GM12874 (cell line): Measurements from ENCODE around the gene BORCS8.

Experiments used
- TF ChIP-seq, protein P1 (sequence below): IDR thresholded peaks from 2 replicates; pipeline ENCODE4 v1.5.1; 2011; ENCODE audit warnings: low read depth, mild to moderate bottlenecking, control low read depth, low read length, moderate library complexity; ENCODE audit not compliant: insufficient read depth

BORCS8 gene

DNA sequence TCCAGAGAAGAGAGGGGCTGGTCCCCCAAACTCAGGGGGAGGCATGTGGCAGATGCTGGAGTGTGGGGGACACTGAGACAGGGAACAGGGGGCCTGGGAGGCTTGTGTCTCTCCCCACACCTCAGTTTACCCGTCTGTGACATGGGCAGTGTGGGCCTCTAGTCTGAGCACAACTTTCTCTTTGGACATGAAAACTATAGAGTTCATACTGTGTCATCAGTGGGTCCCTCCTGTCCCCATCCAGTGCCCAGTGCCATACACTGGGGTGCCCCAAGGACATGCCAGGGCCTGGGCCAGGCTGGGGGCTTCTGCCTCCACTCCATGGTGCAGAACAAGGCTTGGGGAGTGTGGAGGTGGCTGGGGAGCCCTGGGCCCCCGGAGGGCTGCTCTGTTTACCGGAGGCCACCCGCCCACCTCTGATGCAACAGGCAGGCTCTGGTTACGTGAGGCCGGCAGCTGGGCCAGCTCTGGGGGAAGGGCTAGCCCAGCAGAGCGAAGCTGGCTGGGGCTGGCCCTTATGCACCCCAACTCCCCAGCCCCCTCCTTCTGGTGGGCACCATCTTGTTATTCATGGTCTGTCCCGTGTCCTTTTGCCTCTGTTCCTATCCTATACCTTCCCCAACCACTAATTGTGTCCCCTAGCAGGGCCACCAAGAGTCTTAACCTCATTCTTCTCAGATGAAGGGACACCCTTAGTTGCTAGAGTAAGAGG is 20.0 kb downstream of the BORCS8 start:
- TF ChIP-seq, protein P1, sequence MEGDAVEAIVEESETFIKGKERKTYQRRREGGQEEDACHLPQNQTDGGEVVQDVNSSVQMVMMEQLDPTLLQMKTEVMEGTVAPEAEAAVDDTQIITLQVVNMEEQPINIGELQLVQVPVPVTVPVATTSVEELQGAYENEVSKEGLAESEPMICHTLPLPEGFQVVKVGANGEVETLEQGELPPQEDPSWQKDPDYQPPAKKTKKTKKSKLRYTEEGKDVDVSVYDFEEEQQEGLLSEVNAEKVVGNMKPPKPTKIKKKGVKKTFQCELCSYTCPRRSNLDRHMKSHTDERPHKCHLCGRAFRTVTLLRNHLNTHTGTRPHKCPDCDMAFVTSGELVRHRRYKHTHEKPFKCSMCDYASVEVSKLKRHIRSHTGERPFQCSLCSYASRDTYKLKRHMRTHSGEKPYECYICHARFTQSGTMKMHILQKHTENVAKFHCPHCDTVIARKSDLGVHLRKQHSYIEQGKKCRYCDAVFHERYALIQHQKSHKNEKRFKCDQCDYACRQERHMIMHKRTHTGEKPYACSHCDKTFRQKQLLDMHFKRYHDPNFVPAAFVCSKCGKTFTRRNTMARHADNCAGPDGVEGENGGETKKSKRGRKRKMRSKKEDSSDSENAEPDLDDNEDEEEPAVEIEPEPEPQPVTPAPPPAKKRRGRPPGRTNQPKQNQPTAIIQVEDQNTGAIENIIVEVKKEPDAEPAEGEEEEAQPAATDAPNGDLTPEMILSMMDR, result no peak

DNA sequence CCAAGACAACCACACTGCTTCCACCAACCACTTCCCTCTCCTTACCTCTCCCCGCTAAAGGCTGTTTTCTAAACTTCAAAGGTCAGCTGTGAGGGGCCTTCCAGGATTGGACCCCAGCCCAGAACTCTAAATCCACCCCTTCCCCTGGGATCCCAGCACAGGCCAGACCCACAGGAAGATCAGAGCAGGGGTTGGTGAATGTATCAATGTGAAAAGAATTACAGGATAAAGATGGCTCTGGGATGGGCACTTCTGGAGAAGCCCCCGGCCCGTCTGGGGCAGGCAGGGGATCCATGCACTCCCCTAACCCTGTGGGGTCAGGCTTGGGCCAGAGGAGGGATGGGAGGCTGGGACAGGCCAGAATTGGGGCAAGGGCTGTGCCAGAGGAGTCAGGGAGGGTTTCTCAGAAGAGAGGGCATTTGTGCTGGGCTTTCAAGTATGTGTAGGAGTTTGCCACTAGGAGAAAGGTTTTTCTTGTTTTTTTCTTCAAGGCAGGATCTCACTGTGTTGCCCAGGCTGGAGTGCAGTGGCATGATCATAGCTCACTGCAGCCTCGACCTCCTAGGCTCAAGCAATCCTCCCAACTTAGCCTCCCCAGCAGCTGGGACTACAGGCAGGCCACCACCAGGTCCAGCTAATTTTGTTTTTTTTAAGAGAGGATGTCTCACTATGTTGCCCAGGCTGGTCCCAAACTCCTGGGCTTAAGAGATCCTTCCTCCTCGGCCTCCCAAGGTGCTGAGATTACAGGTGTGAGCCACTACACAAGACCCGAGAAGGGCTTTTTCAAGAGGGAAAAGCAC is 20.9 kb downstream of the BORCS8 start:
- TF ChIP-seq, protein P1, result no peak

DNA sequence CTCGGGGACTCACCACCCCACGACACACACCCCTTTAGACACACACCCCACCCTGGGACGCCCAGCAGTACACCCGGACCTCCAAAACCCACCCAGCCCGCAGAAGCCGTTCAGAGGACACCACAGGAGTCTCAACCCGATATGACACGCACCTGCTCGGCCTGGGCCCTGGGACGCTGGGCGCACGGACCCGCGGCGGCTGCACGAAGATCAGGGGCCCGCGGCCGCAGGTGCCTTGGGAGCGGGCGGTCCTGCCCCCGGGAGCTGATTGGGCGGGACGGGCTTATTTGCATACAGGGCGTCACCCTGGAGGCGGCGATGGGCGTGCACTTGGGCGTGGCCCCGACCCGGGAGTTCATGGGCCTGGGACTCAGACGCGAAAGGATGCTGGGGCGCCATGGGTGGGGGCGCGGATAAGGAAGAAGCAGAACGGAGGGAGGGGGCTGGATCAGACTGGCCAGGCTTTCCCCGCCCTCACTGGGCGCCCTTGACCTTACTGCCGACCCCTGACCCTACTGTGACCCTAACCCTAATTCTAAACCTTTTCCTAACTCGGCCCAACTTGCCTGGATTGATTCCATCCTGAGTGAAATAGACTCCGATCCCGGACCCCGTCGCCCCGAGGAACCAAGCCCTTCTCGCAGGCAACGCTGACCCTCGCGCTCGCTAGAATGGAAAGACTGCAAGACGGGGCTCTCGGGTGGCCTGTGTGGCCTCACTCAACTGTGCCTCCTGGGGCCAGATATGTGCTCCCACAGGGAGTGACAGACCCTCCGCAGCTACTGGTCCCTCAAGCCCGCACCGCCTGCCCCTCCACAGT is 21.7 kb downstream of the BORCS8 start, which contains the start of gene MEF2B:
TSS of gene MEF2B (minus strand) at position 211 of the 820 bp plus-strand sequence. CDS start 19,528 bp downstream, outside the sequence.
- TF ChIP-seq, protein P1, result no peak

DNA sequence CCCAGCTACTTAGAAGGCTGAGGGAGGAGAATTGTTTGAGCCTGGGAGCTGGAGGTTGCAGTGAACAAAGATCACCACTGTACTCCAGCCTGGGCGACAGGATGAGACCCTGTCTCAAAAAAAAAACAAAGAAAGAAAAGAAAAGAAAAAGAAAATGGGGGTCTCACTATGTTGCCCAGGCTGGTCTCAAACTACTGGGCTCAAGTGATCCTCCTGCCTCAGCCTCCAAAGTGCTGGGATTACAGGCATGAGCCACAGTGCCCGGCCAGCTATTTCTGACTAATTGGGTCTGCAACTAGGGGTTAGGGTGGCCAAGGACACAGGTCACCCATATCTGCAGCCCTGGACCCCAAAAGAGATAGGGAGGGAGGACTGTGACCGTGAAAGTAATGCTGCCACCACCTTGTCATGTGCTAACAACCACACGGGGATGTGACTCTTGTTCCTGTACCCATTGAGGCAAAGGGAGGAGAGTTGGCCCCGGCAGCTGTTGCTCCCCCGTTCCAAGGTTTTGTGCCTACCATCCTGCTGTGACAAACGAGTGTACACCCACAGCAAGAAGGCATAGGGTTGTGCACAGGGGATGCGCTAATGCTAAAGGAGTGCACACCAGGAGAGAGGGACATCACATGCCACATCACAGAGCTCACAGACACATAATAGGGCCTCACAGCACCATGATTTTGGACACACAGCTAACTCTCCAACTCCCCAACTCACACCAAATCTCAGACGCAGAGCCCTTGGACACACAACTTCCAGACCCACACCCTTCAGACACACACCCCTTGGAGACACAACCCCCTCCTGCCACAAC is 22.5 kb downstream of the BORCS8 start:
- TF ChIP-seq, protein P1, result no peak

DNA sequence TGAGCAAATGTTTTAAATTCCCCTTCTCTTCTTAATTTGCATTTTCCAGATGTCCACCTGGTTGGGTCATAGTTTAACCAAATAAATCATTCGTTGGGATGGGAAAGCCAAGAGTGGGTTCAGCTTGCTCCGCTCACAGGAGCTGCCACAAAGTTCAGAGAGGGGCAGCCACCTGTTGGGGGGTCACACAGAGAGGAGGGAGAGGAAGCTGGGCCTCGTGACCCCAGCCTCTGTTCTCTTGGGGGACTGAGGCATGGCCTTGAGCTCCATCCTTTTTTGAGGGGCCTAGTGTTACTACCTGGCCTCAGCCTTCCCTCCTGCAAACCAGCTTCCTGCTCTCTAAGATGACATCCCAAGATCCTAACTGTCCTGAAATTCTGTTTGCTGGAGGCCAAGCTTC is 24.3 kb downstream of the BORCS8 start:
- TF ChIP-seq, protein P1, result no peak

DNA sequence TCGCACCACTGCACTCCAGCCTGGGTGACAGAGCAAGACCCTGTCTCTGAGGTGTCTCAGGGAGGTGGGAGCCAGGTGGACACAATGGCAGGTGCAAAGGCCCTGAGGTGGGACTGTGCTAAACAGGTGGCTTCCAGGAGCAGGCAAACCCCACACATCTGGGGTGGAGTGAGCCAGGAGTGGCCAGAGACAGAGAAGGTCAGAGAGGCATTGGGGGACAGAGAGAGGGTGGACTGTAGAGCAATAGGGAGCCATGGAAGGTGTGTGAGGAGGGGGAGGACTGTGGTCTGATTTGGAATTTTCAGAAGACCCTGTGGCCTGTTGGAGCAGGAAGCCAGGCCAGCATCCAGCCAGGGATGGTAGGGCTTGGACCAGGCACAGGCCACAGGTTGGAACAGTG is 26.6 kb downstream of the BORCS8 start:
- TF ChIP-seq, protein P1, result no peak

DNA sequence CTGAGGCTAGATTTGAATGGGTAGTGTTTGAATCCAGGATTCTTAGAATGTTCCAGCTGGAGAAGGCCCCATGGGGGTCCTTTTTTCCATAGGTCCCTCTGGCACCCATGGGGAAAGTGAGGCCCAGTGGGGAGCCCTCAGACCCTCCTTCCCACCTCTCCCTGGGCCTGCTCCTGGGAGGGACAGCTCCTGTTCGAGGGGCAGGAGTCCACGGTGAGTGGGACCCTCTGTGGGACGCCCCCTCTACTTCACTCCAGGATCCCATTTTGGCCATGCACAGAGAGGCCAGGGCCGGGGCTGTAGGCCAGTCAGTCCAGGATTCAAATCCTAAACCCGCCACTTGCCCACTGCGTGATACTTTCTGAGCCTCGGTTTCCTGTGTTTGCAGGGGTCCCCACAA is 29.5 kb downstream of the BORCS8 start:
- TF ChIP-seq, protein P1, result no peak
